ENCODE data around the gene CLPTM1L.

GRCh38 chr5:1288439-1289335, 56.2 kb downstream of the CLPTM1L start:
- no peak for TF ChIP-seq CTCF (conservative IDR thresholded peaks at IDR 0.05; ENCODE audit: low read depth, low read length)
- no peak for TF ChIP-seq EZH2 (IDR thresholded peaks at IDR 0.05; ENCODE audit: borderline replicate concordance, low read depth, low read length, poor library complexity, severe bottlenecking)

Measured in A673 (cell line).